Urothelium cell line (cell line): ENCODE measurements around the gene FAM181A.

ENCODE experiments used
- DNase-seq: peaks from one replicate; pipeline ENCODE4 v3.0.0; 2011; ENCODE audit warnings: low spot score, mixed read lengths
- FAIRE-seq: peaks from 2 replicates; lab custom pipeline; 2011; peaks lifted over from hg19 to GRCh38; lab: Jason Lieb, UNC

The FAM181A gene

GRCh38 chr14:93903342-93904184 is 23.6 kb upstream of the FAM181A start:
- DNase-seq: no peak
- no peak for FAIRE-seq

GRCh38 chr14:93905623-93906022 is 21.5 kb upstream of the FAM181A start:
- FAIRE-seq (no peak), DNase-seq (no peak)

- peak; percentile 72 for DNase-seq
- no peak for FAIRE-seq
These were observed 20.5 kb upstream of the FAM181A start for GRCh38 chr14:93906341-93907329.

- FAIRE-seq (no peak), DNase-seq (no peak)
These were observed 17.6 kb upstream of the FAM181A start for GRCh38 chr14:93909429-93910128.

- DNase-seq: no peak
- FAIRE-seq: no peak
These were observed 15.0 kb upstream of the FAM181A start for GRCh38 chr14:93911975-93912615.

GRCh38 chr14:93912782-93913181 is 14.4 kb upstream of the FAM181A start:
- no peak for FAIRE-seq
- no peak for DNase-seq

- no peak for FAIRE-seq
- DNase-seq: no peak
These were observed 12.9 kb upstream of the FAM181A start for GRCh38 chr14:93914278-93914677.

GRCh38 chr14:93915070-93915705 is 12.0 kb upstream of the FAM181A start:
- DNase-seq (no peak), FAIRE-seq (no peak)

- FAIRE-seq: no peak
- no peak for DNase-seq
These were observed 11.3 kb upstream of the FAM181A start for GRCh38 chr14:93915800-93916199.

GRCh38 chr14:93916498-93916897 is 10.6 kb upstream of the FAM181A start:
- DNase-seq (no peak), FAIRE-seq (no peak)

- no peak for FAIRE-seq
These were observed 10.0 kb upstream of the FAM181A start for GRCh38 chr14:93917141-93917540.

GRCh38 chr14:93921001-93921806 is 5.9 kb upstream of the FAM181A start:
- FAIRE-seq: no peak

More at GRCh38 chr14:93917141-93917540, 10.0 kb upstream of the FAM181A start:
- DNase-seq: no peak

GRCh38 chr14:93923626-93924025 is 3.5 kb upstream of the FAM181A start:
- DNase-seq: no peak

More at GRCh38 chr14:93921001-93921806, 5.9 kb upstream of the FAM181A start:
- no peak for DNase-seq

GRCh38 chr14:93924592-93925355 is 2.4 kb upstream of the FAM181A start:
- no peak for FAIRE-seq

More at GRCh38 chr14:93923626-93924025, 3.5 kb upstream of the FAM181A start:
- no peak for FAIRE-seq

GRCh38 chr14:93925374-93925895 is 1.7 kb upstream of the FAM181A start:
- DNase-seq (no peak), FAIRE-seq (no peak)

More at GRCh38 chr14:93924592-93925355, 2.4 kb upstream of the FAM181A start:
- no peak for DNase-seq

- no peak for FAIRE-seq
- no peak for DNase-seq
These were observed 785 bp upstream of the FAM181A start for GRCh38 chr14:93926245-93926872.

- DNase-seq (no peak), FAIRE-seq (no peak)
These were observed 629 bp downstream of the FAM181A start for GRCh38 chr14:93927800-93928145.
